RPMI8226 (cell line): Measurements from ENCODE around the gene GCSH.

ENCODE experiments used
- DNase-seq: peaks from one replicate; pipeline ENCODE4 v3.0.0-alpha.2; 2015

Gene GCSH

DNA sequence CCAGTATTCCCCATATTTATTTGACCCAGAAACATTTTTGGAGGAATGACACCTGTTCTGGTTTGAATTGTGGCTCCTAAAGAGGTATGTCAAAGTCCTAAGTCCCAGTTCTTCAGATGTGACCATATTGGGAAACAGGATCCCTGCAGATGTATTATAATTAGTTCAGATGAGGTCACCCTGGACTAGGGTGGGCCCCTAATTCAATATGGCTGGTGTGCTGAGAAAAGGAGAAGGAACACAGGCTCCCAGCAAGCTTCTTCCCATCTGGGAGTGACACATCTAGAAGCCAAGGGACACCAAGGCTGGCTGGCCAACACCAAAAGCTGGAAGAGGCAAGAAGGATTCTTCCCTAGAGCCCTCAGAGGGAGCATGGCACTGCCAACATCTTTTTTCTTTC is 3.8 kb upstream of the GCSH start:
- DNase-seq = no peak

DNA sequence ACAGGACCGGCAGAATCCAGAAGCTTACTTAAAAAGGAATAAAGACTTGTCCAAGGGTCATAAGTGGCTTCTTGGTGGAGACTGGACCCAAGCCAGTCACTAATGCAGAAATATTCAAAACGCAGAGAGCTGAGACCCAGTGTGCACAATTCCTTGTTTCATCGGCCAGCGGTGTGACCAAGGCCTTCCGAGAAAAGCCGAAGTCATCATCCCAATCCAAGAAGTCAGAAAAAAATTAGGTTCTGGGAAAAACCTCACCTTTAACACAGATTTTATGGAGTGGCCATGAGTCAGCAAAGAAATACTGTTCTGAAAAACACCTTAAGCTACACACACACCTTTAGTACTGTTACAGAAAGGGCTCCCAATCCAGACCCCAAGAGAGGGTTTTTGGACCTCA is 1.0 kb upstream of the GCSH start:
- no peak for DNase-seq

GRCh38 chr16:81096715-81097208 is 567 bp upstream of the GCSH start:
- DNase-seq = no peak

GRCh38 chr16:81095653-81095952 is 592 bp downstream of the GCSH start:
- DNase-seq = peak; percentile 8

DNA sequence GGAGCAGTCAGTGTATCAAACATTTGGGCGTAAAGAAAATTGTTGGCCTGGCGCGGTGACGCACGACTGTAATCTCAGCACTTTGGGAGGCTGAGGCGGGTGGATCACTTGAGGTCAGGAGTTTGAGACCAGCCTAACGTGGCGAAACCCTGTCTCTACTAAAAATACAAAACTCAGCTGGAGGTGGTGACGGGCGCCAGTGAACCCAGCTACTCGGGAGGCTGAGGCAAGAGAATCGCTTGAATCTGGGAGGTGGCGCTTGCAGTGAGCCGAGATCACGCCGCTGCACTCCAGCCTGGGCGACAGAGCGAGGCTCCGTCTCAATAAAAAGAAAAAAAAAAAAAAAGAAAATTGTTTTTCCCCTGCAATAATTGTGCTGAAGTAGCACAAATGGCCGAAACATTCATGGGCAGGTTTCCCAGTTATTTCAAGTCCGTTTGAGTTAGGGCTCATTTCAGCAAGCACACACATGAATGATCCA is 1.4 kb downstream of the GCSH start:
- DNase-seq = no peak

DNA sequence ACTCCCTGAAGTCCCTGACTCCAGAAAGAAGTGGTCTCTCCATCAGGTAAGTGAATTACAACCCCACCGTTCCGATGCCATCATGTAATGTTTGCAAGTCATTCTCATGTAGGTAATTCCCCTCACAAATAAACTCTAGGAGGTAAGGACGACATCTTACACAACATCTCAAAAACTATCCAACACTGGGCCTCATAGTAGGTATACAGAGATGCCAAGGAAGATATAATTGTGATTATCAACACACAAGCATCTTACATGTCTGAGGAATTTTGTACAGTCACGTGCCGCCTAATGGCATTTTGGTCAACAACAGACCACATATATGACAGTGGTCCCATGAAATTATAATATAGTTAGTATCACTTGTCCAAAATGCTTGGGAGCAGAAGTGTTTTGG is 7.4 kb downstream of the GCSH start:
- DNase-seq = no peak

GRCh38 chr16:81081014-81081413 is 15.2 kb downstream of the GCSH start:
- no peak for DNase-seq

DNA sequence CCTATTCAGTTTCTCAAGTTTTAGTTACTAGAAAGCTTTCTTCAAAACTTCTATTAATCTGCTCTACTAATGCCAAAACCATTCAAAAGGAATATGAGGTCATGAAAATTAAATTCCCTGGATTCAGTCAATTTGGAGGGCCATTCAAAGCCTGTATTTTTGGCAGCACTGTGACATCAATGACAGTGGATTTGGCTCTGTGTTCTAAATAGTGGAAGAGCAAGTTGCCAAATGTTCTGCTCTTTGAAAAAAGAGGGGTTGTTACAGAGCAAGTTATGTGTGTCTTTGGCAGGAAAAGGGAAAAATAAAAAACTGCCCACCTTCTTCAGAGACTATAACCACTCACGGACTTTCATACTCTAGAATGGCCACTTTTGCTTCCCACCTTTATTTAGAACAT is 16.0 kb downstream of the GCSH start:
- no peak for DNase-seq

DNA sequence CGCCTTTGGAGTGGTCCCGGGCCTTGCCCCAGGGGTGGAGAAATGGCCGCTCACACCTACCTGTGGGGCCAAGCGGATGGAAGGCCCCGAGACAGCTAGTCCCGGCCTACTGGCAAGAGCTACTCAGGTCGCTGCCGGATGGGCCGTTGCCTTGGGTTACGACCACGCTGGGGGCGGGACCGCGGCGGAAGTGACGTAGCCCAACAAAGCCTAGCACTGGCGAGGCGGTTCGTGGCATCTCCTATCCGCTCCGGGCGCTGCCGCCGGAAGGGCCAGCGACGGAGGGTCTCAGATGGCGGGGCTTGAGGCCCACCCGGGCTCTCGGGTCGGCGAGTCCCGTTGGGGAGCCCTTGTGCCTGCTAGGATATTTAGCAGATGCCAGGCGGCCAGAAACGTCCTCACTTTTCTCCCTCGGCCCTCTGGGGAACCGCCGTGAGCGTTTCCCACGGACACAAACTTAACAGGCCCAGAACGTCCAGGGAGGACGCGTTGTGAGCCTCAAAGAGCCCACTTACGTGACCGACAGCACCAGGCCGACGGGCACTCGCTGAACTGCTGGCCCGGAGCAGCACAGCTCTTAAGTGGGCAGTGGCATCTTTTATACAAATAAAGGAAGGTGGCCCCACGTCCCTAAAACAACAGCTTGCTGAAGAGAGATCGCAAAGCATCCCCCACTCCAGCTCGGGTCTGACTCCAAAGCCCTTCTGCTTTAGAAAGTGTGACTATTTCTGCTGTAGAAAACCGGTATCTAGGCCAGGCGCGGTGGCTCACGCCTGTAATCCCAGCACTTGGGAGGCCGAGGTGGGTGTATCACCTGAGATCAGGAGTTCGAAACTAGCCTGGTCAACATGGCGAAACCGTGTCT is 18.9 kb downstream of the GCSH start, which contains the start of gene C16orf46:
TSS of gene C16orf46 (minus strand) at position 163 of the 865 bp plus-strand sequence. CDS start 13,283 bp downstream, outside the sequence.
- DNase-seq = peak; percentile 92

DNA sequence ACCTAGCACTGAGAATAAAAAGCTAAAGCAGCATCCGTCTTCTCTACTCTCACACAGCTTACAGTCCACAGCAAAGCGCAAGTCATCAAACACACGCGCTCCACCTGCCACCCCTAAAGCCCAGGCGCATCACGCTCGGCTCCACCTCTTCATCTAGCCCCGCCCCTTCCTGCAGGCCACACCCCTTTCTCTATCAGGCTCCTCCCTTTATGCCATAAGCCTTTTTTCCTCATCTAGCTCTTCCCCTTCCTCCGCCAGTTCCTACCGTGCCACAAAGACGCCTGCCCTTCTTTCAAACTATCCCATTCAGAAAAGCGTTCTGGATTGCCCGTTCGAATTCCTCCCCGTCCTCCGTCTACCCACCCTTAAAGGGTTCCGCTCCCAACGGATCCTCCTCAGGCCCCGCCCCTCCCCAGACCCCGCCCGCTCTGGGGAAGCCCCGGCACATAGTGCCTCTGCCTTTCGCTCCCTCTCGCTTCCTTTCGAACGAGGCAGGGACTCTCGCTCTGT is 19.6 kb downstream of the GCSH start:
- peak; percentile 82 for DNase-seq

- DNase-seq = no peak
Measured at GRCh38 chr16:81073560-81074330, 22.4 kb downstream of the GCSH start.

GRCh38 chr16:81071805-81072204 is 24.4 kb downstream of the GCSH start:
- DNase-seq = no peak

GRCh38 chr16:81070979-81071378 is 25.2 kb downstream of the GCSH start:
- DNase-seq = no peak

DNA sequence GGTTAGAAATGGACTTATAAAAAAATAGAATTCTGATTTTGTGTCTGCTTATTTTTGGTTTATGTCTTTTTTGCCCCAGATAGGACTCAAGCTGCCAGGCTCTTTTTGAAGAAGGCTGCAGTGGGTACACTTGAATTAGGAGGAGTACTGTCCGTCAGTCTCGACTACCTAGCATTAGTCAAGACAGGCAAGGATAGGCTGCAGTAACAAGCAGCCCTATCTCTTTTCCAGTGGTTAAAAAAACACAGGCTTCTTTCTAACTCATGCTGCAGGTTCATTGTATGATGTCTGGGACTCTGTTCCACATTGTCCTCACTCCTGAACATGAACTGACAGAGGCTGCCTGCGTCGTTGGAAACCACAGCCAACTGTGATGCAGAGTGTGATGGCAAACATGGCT is 27.1 kb downstream of the GCSH start:
- DNase-seq = no peak

- no peak for DNase-seq
Measured at GRCh38 chr16:81067166-81067565, 29.0 kb downstream of the GCSH start.

GRCh38 chr16:81066681-81067080 is 29.5 kb downstream of the GCSH start:
- DNase-seq = no peak

- no peak for DNase-seq
Measured at GRCh38 chr16:81061871-81062608, 34.2 kb downstream of the GCSH start.

DNA sequence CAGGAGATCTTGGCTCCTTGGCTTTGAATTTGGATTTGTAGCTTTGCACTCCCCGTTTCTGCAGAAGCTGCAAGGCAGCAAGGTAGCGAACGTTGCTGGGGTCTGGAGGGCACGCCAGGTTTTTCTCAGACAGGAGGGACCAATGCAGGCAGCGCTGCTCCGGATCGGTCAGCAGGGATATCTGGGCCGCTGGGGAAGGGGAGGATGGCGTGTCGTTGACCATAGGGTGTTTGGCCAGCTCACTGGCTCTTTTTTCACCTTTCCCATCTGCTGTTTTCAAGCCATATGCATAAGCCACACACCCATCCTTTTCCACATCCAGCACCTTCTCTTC is 34.9 kb downstream of the GCSH start:
- no peak for DNase-seq

- no peak for DNase-seq
Measured at GRCh38 chr16:81060576-81061306, 35.5 kb downstream of the GCSH start.

DNA sequence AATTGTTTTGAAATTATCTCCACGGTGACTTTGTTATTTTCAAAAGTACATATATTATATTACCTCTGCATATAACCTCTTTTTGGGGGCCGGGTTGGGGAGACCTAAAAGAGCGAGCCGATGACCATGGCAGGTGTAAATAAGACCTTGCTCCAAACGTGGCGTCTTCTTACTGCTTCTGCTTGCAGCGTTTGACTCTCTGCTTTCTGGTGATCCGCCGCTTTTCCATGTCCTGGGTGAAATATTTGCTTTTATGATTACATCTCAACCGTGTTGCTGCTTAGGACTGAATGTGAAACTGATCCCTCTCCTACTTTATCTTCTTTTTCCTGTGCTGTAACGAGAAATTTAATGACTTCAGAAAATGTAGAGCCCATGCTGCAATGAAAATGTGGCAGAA is 42.4 kb downstream of the GCSH start:
- no peak for DNase-seq

DNA sequence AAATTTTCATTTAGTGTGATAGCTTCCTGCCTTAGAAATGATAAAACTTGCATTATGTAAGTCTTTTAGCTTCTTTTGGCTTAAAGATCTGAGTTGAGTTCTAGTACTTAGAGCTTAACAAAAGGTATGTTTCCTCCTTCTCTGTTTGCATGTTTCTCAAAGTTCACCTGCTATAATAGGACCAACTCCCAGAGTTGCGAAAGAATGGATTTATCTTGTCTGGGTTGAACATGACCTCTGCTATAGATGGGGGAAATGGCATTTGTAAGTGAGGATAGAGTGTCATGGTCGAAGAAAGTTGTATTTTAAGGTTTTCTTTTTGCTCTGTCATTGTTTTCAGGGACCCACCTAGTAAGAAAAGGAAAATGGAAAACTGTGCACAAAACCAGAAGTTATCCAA is 53.4 kb downstream of the GCSH start:
- no peak for DNase-seq

DNA sequence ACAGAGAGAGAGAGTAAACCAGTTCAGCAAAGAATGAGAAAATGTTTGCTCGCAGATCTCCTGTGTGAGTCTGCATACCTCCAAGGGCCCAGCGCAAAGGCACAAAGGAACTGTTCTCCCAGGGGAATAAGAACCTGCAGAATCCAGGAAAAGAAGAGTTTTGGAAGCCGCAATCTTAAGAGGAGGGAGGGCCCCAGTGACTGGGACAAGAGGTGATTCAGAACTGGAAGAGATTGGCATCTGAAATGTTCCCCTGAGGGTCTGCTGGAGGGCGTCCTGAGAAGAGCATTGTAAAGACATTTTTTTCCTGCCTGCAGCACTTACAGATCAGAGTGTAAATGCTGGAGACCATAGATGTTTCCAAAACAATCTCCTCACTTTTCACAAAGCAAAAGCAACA is 54.5 kb downstream of the GCSH start:
- no peak for DNase-seq

GRCh38 chr16:81040842-81041241 is 55.4 kb downstream of the GCSH start:
- no peak for DNase-seq
